Motor neuron (in vitro differentiated cells): Measurements from ENCODE around the gene ARID5B. TPM values are rescaled to one million over a fixed set of nuclear protein-coding genes. Genes with fewer than 3 reads are reported as not detected.

ENCODE experiments used
- ATAC-seq, 8 experiments: fragments of 200-7000 bp; cut with Tn5 transposase; replicated peaks in 6 of 8; 2 replicates each; pipeline ENCODE4 v1.8.0; 2021; ENCODE audit warnings: mild to moderate bottlenecking in 8 of 8, moderate library complexity in 8 of 8
- H3K27ac ChIP-seq, 2 donors: fragments of 250-450 bp; sonication (Bioruptor Pico); 2 replicates each; pipeline ENCODE4 v1.9.0; 2021; ENCODE audit warnings: antibody characterized with exemption in 2 of 2, mild to moderate bottlenecking in 2 of 2, moderate library complexity in 1 of 2
- H3K4me1 ChIP-seq, 2 donors: fragments of 250-450 bp; sonication (Bioruptor Pico); replicated peaks in 1 of 2; 2 replicates each; pipeline ENCODE4 v1.6.1; 2021; ENCODE audit warnings: antibody characterized with exemption in 2 of 2, mild to moderate bottlenecking in 2 of 2, moderate library complexity in 1 of 2
- H3K4me3 ChIP-seq, 5 donors: fragments of 250-450 bp; sonication (Bioruptor Pico); 2 replicates each; pipeline ENCODE4 v1.9.0; 2021; ENCODE audit warnings: antibody characterized with exemption in 5 of 5, mild to moderate bottlenecking in 5 of 5, moderate library complexity in 4 of 5
- WGBS, 10 experiments: fragments of 450-650 bp; shearing (Covaris generic); methylation state at CpG; one replicate each; pipeline ENCODE4 v1.0.0; 2022; 5-methylcytosine and 5-hydroxymethylcytosine counted together
- in situ Hi-C, 9 experiments: fragments of 400-800 bp; cut with MboI; loops; one replicate each; pipeline ENCODE4 v1.15.0; 2021; ENCODE audit warnings: low sequenced_read_pairs in 9 of 9, low pct_unique_long_range_greater_than_20kb in 2 of 9; ENCODE audit not compliant: unreplicated experiment in 9 of 9
- total RNA-seq, 8 experiments: library from RNA; unstranded; fragments of 300-600 nt; gene quantifications; 2 replicates each; pipeline versions ENCODE4 v1.2.3 to v1.2.4, GENCODE V29; 2022

ARID5B gene
- total RNA-seq, 8 experiments from 2014 or later: 5.7 to 53.4 (median 14.7) TPM

DNA sequence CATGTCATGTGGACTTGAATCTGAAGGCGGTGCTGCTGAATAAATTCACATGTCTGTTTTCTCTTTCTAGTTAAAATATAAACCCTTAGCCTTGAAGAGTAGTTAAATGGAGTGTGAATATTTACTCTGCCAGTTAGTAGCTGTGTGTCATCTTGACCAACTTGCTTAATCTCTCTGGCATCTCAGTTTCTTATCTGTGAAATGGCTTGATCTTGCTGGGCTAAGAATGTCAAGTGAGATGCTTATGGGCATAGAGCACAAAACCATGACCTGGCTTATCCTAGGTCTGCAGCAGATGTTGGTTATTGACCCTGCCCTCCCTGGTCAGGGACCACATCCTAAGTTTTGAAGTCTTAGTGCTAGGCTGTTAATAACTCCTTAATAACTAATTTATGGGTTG is 16.6 kb downstream of the ARID5B start:
- H3K4me1 ChIP-seq: no peaks in the 10 kb centered on the region
- no peak for ATAC-seq
- no peak overlapping the region for H3K4me3 ChIP-seq
- WGBS, 10 experiments: 80 to 100% (median 83%) methylated on average over 1 of the region's 1 CpG; no CpG with 5 or more reads in 7 of the 10 experiments
- in situ Hi-C loops: loop anchor here in 2 of 9 experiments (25.0 kb wide), 2 partner anchors 119 to 319 kb away; no protein-coding TSS in a partner anchor
- no peak overlapping the region for H3K27ac ChIP-seq

GRCh38 chr10:61918989-61919388 is 17.5 kb downstream of the ARID5B start:
- in situ Hi-C loops: loop anchor here in 2 of 9 experiments (25.0 kb wide), 2 partner anchors 118 to 318 kb away; no protein-coding TSS in a partner anchor
- WGBS, 10 experiments: 0 to 100% (median 95%) methylated on average over 1 to 2 of the region's 4 CpGs; no CpG with 5 or more reads in 2 of the 10 experiments
- Histone ChIP-seq H3K4me3 (no peak overlapping the region), H3K4me1 (no peaks in the 10 kb centered on the region), H3K27ac (no peak overlapping the region)
- ATAC-seq: no peak

- Histone ChIP-seq H3K4me3 (no peak overlapping the region), H3K27ac (no peak overlapping the region), H3K4me1 (no peaks in the 10 kb centered on the region)
- ATAC-seq: no peak
- WGBS, 10 experiments: 47 to 100% (median 88%) methylated on average over 1 to 2 of the region's 2 CpGs; no CpG with 5 or more reads in 1 of the 10 experiments
- in situ Hi-C loops: loop anchor here in 2 of 9 experiments (25.0 kb wide), 2 partner anchors 118 to 318 kb away; no protein-coding TSS in a partner anchor
These were observed 18.2 kb downstream of the ARID5B start for GRCh38 chr10:61919646-61920215.

DNA sequence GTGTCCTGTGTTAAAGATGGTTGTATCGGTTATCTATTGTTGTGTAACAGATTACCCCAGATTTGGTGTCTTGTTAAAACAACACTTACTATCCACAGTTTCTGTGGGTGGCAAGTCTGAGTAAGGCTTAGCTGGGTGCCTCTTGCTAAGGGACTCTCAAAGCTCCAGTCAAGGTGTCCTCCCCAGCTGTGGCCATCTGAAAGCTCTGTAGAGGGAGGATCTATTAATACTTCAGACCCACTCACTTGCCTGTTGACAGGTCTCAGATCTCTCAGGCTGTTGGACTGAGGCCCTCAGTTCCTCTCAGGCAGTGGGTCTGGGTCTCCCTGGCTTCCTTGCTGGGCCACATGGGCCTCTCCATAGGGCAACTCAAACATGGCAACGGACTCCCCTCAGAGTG is 19.6 kb downstream of the ARID5B start:
- Histone ChIP-seq H3K4me3 (no peak overlapping the region), H3K27ac (no peak overlapping the region), H3K4me1 (no peaks in the 10 kb centered on the region)
- 60 to 100% (median 94%) methylated on average over 1 to 2 of the region's 2 CpGs; no CpG with 5 or more reads in 4 of the 10 experiments for WGBS, 10 experiments
- ATAC-seq: no peak
- in situ Hi-C loops: loop anchor here in 2 of 9 experiments (25.0 kb wide), 2 partner anchors 116 to 316 kb away; no protein-coding TSS in a partner anchor

DNA sequence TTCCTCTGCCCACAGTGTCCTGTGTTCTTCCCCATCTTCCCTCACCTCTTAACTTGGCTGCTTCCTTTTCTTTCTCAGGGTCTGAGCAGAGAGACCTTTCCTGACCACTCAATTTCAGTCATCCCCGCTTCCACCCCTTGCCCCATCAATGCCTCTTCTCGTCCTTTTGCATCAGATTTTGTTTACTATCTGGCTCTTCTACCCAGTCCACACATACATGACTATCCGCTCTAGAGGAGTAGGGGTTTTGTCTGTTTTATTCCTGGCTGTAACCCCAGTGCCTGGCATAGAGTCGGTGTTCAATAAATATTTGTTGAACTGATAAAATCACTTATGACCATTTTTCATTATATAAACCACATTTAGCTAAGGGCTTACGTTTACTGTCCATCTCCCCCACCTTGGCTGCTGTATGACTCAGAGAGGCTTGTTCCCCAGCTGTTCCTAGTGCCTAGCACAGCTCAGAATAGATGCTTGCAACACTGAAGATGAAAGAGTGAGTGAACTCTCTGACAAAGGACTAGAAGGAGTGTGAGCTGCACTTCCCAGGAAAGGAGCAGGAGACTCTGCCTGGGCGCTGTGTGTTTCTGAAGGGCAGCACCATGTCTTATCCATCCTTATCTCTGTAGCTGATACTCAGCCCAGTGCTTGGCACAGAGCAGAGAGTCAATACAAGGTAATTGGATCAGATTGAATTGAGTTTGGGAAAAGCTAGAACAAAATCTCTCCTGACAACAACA is 21.9 kb downstream of the ARID5B start:
- no peaks in the 10 kb centered on the region for H3K4me1 ChIP-seq
- in situ Hi-C loops: loop anchor here in 2 of 9 experiments (25.0 kb wide), 2 partner anchors 114 to 314 kb away; no protein-coding TSS in a partner anchor
- no peak overlapping the region for H3K27ac ChIP-seq
- peak in 5 of 8 experiments; percentile 44 to 95 (median 62) for ATAC-seq
- no peak overlapping the region for H3K4me3 ChIP-seq
- 58 to 100% (median 88%) methylated on average over 1 to 6 of the region's 6 CpGs; no CpG with 5 or more reads in 2 of the 10 experiments for WGBS, 10 experiments

DNA sequence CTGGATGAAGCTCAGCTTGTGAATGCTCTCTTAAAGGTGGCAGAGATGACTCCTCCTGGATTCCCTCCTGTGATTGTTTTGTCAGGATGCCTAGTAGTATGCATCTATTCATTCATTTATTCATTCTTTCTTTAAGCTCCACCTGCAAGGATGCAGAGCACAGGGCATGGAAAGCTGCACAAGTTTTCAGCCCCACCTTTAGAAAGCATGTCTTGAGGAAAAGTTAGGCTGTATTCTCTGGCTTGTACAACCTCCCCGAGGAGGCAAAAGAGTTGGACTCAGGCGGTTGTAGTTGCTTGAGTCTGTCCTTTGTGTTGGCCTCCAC is 22.4 kb downstream of the ARID5B start:
- Histone ChIP-seq H3K27ac (no peak overlapping the region), H3K4me1 (no peaks in the 10 kb centered on the region), H3K4me3 (no peak overlapping the region)
- in situ Hi-C loops: loop anchor here in 2 of 9 experiments (25.0 kb wide), 2 partner anchors 113 to 313 kb away; no protein-coding TSS in a partner anchor
- 67 to 100% (median 87%) methylated on average over 1 to 2 of the region's 2 CpGs; no CpG with 5 or more reads in 6 of the 10 experiments for WGBS, 10 experiments
- peak in 3 of 8 experiments; percentile 43 to 76 (median 56) for ATAC-seq

DNA sequence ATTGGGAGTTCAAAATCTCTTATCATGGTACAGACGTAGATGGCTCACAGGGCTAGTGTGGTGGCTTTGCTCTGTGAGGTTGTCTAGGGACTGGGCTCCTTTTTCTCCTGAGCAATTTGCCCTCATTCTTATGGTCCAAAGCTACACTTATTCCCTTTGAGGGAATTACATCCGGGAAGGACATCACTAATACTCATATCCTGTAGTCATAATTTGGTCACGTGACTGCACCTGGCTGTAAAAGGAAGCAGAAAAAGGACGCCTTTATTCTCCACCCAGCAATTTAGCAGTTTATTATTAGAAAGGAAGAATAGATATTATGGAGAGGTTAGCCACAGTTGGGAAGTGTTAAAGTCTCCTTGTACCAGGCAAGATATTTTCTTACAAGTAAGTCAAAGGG is 28.1 kb downstream of the ARID5B start:
- in situ Hi-C loops: no loop called here
- Histone ChIP-seq H3K27ac (no peak overlapping the region), H3K4me3 (no peak overlapping the region), H3K4me1 (no peaks in the 10 kb centered on the region)
- WGBS, 10 experiments: 67 to 100% (median 96%) methylated on average over 1 to 4 of the region's 4 CpGs; no CpG with 5 or more reads in 2 of the 10 experiments
- ATAC-seq: no peak

- in situ Hi-C loops: no loop called here
- no peaks in the 10 kb centered on the region for H3K4me1 ChIP-seq
- no peak for ATAC-seq
- H3K4me3 ChIP-seq: no peak overlapping the region
- H3K27ac ChIP-seq: no peak overlapping the region
- 67 to 100% (median 100%) methylated on average over 1 to 6 of the region's 6 CpGs; no CpG with 5 or more reads in 1 of the 10 experiments for WGBS, 10 experiments
These were observed 30.3 kb downstream of the ARID5B start for GRCh38 chr10:61931620-61932332.

DNA sequence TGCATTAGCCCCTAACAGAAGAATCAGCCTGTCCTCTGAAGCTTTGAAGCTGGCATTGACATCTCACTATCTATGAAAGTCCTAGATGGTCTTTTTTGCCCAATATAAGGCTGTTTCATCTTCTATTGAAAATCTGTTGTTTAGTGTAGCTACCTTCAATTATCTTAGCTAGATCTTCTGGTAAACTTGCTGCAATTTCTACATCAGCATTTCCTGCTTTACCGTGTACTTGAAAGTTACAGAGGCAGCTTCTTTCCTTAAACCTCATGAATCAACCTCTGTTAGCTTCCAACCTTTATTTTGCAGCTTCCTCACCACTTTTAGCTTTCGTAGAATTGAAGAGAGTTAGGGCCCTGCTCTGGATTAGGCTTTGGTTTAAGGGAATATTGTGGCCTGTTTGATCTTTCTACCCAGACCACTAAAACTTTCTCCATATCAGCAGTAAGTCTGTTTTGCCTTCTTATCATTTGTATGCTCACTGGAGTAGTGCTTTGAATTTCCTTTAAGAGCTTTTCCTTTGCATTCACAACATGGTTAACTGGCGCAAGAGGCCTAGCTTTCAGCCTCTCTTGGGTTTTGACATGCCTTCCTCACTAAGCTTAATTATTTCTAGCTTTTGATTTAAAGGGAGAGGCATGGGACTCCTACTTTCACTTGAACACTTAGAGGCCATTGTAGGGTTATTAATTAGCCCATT is 32.5 kb downstream of the ARID5B start:
- H3K27ac ChIP-seq: no peak overlapping the region
- in situ Hi-C loops: no loop called here
- no peak for ATAC-seq
- 71 to 93% (median 87%) methylated on average over 1 to 3 of the region's 3 CpGs; no CpG with 5 or more reads in 1 of the 10 experiments for WGBS, 10 experiments
- peaks cover 2 to 7% of the 10 kb centered on the region in 2 donors for H3K4me1 ChIP-seq
- H3K4me3 ChIP-seq: no peak overlapping the region

DNA sequence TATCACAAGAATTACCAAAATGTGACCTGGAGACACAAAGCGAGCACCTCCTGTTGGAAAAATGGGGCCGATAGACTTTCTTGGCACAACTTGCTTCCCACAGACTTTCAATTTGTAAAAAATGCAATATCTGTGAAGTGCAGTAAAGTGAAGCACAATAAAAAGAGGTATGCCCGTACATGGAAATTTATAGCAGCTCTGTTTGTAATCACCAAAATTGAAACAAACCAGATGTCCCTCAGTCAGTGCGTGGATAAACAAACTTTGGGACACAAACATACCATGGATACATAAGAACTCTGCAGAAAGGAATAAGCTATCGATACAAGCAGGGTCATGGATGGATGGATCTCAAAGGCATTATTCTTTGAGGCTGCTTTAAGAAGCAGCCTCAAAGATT is 33.6 kb downstream of the ARID5B start:
- H3K27ac ChIP-seq: no peak overlapping the region
- H3K4me1 ChIP-seq: peaks cover 2 to 10% of the 10 kb centered on the region in 2 donors
- H3K4me3 ChIP-seq: no peak overlapping the region
- 25 to 100% (median 94%) methylated on average over 1 to 5 of the region's 5 CpGs for WGBS, 10 experiments
- peak in 1 of 8 experiments; percentile 4 for ATAC-seq
- in situ Hi-C loops: no loop called here

DNA sequence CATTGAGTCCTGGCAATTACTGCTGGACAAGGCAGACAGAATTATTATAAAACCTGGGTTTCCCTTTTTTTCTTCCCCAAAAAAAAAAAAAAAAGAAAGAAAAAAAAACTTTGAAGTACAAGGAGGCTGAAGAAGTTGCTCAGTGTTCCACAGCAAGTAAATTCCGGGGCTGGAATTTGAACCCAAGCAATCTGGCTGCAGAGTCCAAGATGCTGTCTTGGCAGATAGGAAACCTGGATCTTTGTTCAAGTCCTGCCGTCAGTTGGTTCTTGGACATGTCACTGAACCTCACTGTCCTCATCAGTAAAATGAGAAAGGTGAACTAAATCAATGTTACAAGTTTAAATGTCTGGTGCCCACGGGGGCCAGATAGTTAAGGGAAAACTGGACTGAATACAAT is 35.3 kb downstream of the ARID5B start:
- WGBS, 10 experiments: 0 to 90% (median 63%) methylated on average over 1 to 3 of the region's 3 CpGs; no CpG with 5 or more reads in 1 of the 10 experiments
- Histone ChIP-seq H3K27ac (no peak overlapping the region), H3K4me3 (no peak overlapping the region), H3K4me1 (peaks cover 2 to 10% of the 10 kb centered on the region in 2 donors)
- no peak for ATAC-seq
- in situ Hi-C loops: no loop called here

GRCh38 chr10:61937631-61938351 is 36.3 kb downstream of the ARID5B start:
- no peak overlapping the region for H3K4me3 ChIP-seq
- H3K4me1 ChIP-seq: peaks cover 2 to 10% of the 10 kb centered on the region in 2 donors
- in situ Hi-C loops: no loop called here
- H3K27ac ChIP-seq: no peak overlapping the region
- WGBS, 10 experiments: 0 to 100% (median 50%) methylated on average over 1 of the region's 1 CpG; no CpG with 5 or more reads in 6 of the 10 experiments
- peak in 6 of 8 experiments; percentile 25 to 85 (median 61) for ATAC-seq
